Activated T-helper 1 cell treated with anti-CD3 and anti-CD28 coated beads, Interleukin-2, amount 50 U/mL, for 16 hours (primary cell): ENCODE data around the gene ITPR1.

Experiments used
- DNase-seq, 2 donors: peaks; one replicate each; pipeline ENCODE4 v3.0.0-alpha.2; 2020; ENCODE audit warnings: low read depth in 1 of 2, low spot score in 1 of 2

ITPR1 gene

GRCh38 chr3:4770561-4770960 lies 277.4 kb downstream of the ITPR1 start:
- DNase-seq = no peak

GRCh38 chr3:4771243-4771642 lies 278.1 kb downstream of the ITPR1 start:
- DNase-seq = no peak

- DNase-seq = no peak
These were observed 279.1 kb downstream of the ITPR1 start for GRCh38 chr3:4772171-4772804.

- no peak for DNase-seq
These were observed 279.7 kb downstream of the ITPR1 start for GRCh38 chr3:4772858-4773257.

- no peak for DNase-seq
These were observed 280.4 kb downstream of the ITPR1 start for GRCh38 chr3:4773583-4773982.

- DNase-seq = no peak
These were observed 281.4 kb downstream of the ITPR1 start for GRCh38 chr3:4774531-4774930.

- no peak for DNase-seq
These were observed 283.3 kb downstream of the ITPR1 start for GRCh38 chr3:4776399-4776979.

- DNase-seq = no peak
These were observed 283.9 kb downstream of the ITPR1 start for GRCh38 chr3:4776980-4777581.

- DNase-seq = no peak
These were observed 285.0 kb downstream of the ITPR1 start for GRCh38 chr3:4778119-4778518.

- DNase-seq = no peak
These were observed 285.6 kb downstream of the ITPR1 start for GRCh38 chr3:4778740-4779139.

- no peak for DNase-seq
These were observed 287.4 kb downstream of the ITPR1 start for GRCh38 chr3:4780545-4780957.

- no peak for DNase-seq
These were observed 288.9 kb downstream of the ITPR1 start for GRCh38 chr3:4782095-4782494.

- no peak for DNase-seq
These were observed 292.4 kb downstream of the ITPR1 start for GRCh38 chr3:4785551-4785950.

- no peak for DNase-seq
These were observed 293.3 kb downstream of the ITPR1 start for GRCh38 chr3:4786431-4786830.

GRCh38 chr3:4791358-4791757 lies 298.2 kb downstream of the ITPR1 start:
- DNase-seq = no peak

- DNase-seq = no peak
These were observed 300.2 kb downstream of the ITPR1 start for GRCh38 chr3:4793311-4793710.

- DNase-seq = no peak
These were observed 301.2 kb downstream of the ITPR1 start for GRCh38 chr3:4794331-4794730.

- DNase-seq = no peak
These were observed 301.6 kb downstream of the ITPR1 start for GRCh38 chr3:4794798-4795197.

- no peak for DNase-seq
These were observed 302.8 kb downstream of the ITPR1 start for GRCh38 chr3:4795905-4796304.

- DNase-seq = no peak
These were observed 304.1 kb downstream of the ITPR1 start for GRCh38 chr3:4797201-4797705.

- DNase-seq = no peak
These were observed 306.4 kb downstream of the ITPR1 start for GRCh38 chr3:4799266-4800256.
